Adrenal gland (tissue), 5 donors: ENCODE measurements around the gene RPL27A.

Experiments
- POLR2A ChIP-seq, 2 donors: fragments of 450-650 bp; IDR thresholded peaks; one replicate each; pipeline ENCODE4 v1.6.1; 2017; ENCODE audit warnings: antibody characterized with exemption in 2 of 2, mild to moderate bottlenecking in 2 of 2, moderate library complexity in 1 of 2
- TF ChIP-seq, protein P1 (sequence below), 6 experiments: fragments of 450-650 bp in 4 of 6; fragments of 200-600 bp in 2 of 6; sonication (generic) in 1 of 6; IDR thresholded peaks; 1 replicate in 5 of 6; 2 replicates in 1 of 6; pipeline versions ENCODE4 v1.5.1 to v1.8.0; 2016 to 2021; ENCODE audit warnings: antibody characterized with exemption in 6 of 6, mild to moderate bottlenecking in 2 of 6, moderate library complexity in 1 of 6
- donor health status: DM: no; HTN: no; CAD: no.

DNA sequence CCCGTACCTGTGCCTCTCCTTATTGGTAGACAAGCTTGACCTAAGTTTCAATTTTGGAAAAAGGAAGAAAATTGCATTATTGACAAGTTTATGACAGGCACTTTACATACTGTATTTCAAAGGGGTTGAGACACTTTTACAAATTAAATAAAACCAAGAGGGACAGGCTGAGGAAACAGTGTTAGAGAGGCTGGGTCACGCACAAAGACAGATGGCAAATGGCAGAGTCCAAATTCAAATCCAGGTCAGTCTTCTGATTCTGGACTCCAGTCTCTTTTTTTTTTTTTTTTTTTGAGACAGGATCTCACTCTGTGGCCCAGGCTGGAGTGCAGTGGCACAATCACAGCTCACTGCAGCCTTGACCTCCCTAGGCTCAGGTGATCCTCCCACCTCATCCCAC lies 10.2 kb upstream of the RPL27A start:
- no peak for TF ChIP-seq POLR2A (IDR thresholded peaks at IDR 0.05)
- TF ChIP-seq, protein P1, sequence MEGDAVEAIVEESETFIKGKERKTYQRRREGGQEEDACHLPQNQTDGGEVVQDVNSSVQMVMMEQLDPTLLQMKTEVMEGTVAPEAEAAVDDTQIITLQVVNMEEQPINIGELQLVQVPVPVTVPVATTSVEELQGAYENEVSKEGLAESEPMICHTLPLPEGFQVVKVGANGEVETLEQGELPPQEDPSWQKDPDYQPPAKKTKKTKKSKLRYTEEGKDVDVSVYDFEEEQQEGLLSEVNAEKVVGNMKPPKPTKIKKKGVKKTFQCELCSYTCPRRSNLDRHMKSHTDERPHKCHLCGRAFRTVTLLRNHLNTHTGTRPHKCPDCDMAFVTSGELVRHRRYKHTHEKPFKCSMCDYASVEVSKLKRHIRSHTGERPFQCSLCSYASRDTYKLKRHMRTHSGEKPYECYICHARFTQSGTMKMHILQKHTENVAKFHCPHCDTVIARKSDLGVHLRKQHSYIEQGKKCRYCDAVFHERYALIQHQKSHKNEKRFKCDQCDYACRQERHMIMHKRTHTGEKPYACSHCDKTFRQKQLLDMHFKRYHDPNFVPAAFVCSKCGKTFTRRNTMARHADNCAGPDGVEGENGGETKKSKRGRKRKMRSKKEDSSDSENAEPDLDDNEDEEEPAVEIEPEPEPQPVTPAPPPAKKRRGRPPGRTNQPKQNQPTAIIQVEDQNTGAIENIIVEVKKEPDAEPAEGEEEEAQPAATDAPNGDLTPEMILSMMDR (IDR thresholded peaks at IDR 0.05), result no peak
